Keratinocyte (primary cell): ENCODE measurements around the gene RELL1.

Experiments
- CTCF ChIP-seq, 3 experiments: IDR thresholded peaks in 1 of 3; conservative IDR thresholded peaks in 1 of 3; optimal IDR thresholded peaks in 1 of 3; 2 replicates in 2 of 3; 3 replicates in 1 of 3; pipeline versions ENCODE3 to v1.5.1; 2011; ENCODE audit warnings: low read length in 3 of 3, mild to moderate bottlenecking in 3 of 3, moderate library complexity in 2 of 3, control low read depth in 1 of 3, inconsistent platforms in 1 of 3; ENCODE audit not compliant: insufficient read depth in 2 of 3; ENCODE audit errors: extremely low read depth in 1 of 3
- EZH2 ChIP-seq: IDR thresholded peaks from one replicate; pipeline ENCODE4 v1.6.1; 2012; ENCODE audit warnings: inconsistent platforms, mild to moderate bottlenecking, low read length, moderate library complexity

DNA sequence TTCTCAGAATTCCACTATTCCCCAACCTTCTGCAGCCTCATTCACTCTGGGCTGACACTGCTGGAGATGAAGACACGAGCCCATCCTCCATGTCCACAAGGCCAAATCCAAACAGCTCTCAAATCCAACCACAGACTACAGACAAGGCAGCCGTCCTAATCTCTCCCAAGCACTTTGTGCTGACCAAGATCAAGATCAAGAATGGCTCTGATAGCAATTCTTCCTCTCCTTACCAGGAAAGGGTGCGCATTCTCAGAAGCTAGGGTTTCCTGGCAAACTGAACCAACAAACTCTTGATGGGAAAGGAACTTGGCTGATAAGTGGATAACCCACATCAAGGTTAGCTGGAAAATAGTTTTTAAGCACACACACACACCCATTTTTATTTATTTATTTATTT, 26.5 kb downstream of the RELL1 start:
- TF ChIP-seq CTCF (optimal IDR thresholded peaks at IDR 0.05 in 1 of 3, IDR thresholded peaks at IDR 0.05 in 1 of 3, conservative IDR thresholded peaks at IDR 0.05 in 1 of 3; ENCODE audit: extremely low read depth in 1 of 3, insufficient read depth in 2 of 3, low read length in 3 of 3) (no peak), EZH2 (no peak)
